Gastrocnemius medialis (tissue), 4 donors: ENCODE measurements around the gene APC2.

Experiments
- CTCF ChIP-seq, 5 experiments: fragments of 450-650 bp in 3 of 5; fragments of 200-600 bp in 2 of 5; sonication (generic) in 2 of 5; IDR thresholded peaks in 4 of 5; conservative IDR thresholded peaks in 1 of 5; 1 replicate in 4 of 5; 2 replicates in 1 of 5; pipeline ENCODE4 v1.5.1; 2016 to 2019; ENCODE audit warnings: antibody characterized with exemption in 5 of 5, mild to moderate bottlenecking in 3 of 5, moderate library complexity in 3 of 5
- POLR2A ChIP-seq, 2 donors: fragments of 450-650 bp; IDR thresholded peaks; one replicate each; pipeline ENCODE4 v1.6.1; 2017; ENCODE audit warnings: antibody characterized with exemption in 2 of 2, mild to moderate bottlenecking in 2 of 2, moderate library complexity in 2 of 2

GRCh38 chr19:1486720-1487575, 37.0 kb downstream of the APC2 start:
- no peak for TF ChIP-seq CTCF (IDR thresholded peaks at IDR 0.05 in 4 of 5, conservative IDR thresholded peaks at IDR 0.05 in 1 of 5)
- no peak for TF ChIP-seq POLR2A (IDR thresholded peaks at IDR 0.05)
